Left cardiac atrium (tissue), 4 donors: ENCODE data around the gene ABCG4. TPM values are rescaled to one million over a fixed set of nuclear protein-coding genes. Genes with fewer than 3 reads are reported as not detected.
"Not testable (repeated sequence)": the region's sequence is repeated elsewhere in the genome, so short reads cannot be mapped to it uniquely, and the experiment has no call there.

Experiments used
- ATAC-seq, 2 donors: fragments of 200-7000 bp; cut with Tn5 transposase; one replicate each; pipeline ENCODE4 v1.9.1; 2020; ENCODE audit warnings: mild to moderate bottlenecking in 2 of 2, moderate library complexity in 2 of 2
- DNase-seq: peaks from one replicate; pipeline ENCODE4 v3.0.0-alpha.2; 2020
- intact Hi-C, 2 donors: fragments of 100-400 bp; cut with DNase I; formaldehyde crosslinking; loops; one replicate each; pipeline versions ENCODE4 v1.14.1 to v1.15.1; 2022 to 2023
- total RNA-seq, 2 donors: library from RNA; stranded (reverse); fragmentation: NEBNext Ultra II Directional; extraction: Animal tissue kit (Norgen Biotek cat#: 25700); gene quantifications; one replicate each; pipeline ENCODE4 v1.2.1, GENCODE V29; 2021
- donor health status: DM: no; HTN: yes; CAD: no.
- donor health status: DM: no; HTN: yes; CAD: no; lungs with severe emphysema.
- donor health status: DM: yes; HTN: yes; CAD: no.
- donor health status: Dilated cardiomyopathy.

ABCG4 gene
- total RNA-seq, 2 donors from 2014 or later: 0.68 to 1.8 TPM

DNA sequence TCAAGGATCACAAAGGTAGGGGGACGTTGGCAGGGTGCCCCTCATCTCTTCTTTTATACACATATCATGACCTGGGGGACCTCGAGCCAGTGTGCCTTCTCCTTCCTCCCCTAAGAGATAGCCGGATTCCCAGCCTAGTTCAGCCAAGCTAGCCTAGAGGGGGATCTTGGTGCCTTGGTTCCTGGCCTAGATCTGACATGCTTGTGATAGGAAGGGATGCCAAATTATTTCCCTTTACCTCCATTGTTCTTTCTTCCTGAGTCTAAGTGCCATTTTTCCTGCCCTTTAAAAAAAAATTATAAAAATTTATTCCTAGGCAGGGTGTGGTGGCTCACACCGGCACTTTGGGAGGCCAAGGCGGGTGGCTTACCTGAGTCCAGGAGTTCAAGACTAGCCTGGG lies 34.5 kb upstream of the ABCG4 start:
- ATAC-seq: no peak
- no peak for DNase-seq
- intact Hi-C loops: no loop called here

GRCh38 chr11:119115484-119116234 lies 33.2 kb upstream of the ABCG4 start:
- ATAC-seq: peak; percentile 48 to 61
- DNase-seq: peak; percentile 67
- intact Hi-C loops: no loop called here

GRCh38 chr11:119116235-119116594 lies 32.6 kb upstream of the ABCG4 start:
- intact Hi-C loops: no loop called here
- ATAC-seq: no peak
- no peak for DNase-seq

DNA sequence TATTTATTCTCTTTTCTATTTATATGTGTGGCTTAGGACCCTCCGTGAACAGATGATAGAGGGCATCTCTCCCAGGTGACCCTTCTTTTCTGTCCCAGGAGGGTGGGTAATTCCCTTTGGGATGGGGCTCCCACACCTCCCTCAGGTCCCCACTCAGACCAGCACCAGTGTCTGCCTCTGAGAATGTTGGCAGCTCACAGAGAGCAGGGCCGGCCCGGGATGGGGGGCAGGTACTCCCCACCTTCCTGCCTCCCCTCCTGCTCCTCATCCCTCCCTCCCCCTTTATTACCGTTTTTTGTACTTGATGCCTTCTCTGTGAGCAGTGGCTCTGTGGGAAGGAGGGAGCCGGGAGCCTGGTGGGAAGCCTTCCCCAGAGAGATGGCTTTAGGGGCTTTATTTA lies 32.3 kb upstream of the ABCG4 start:
- intact Hi-C loops: no loop called here
- no peak for ATAC-seq
- DNase-seq: no peak

GRCh38 chr11:119117004-119117706 lies 31.7 kb upstream of the ABCG4 start:
- DNase-seq (no peak), ATAC-seq (no peak)
- intact Hi-C loops: no loop called here

- ATAC-seq (no peak), DNase-seq (no peak)
- intact Hi-C loops: no loop called here
Measured at GRCh38 chr11:119118227-119118626, 30.6 kb upstream of the ABCG4 start.

DNA sequence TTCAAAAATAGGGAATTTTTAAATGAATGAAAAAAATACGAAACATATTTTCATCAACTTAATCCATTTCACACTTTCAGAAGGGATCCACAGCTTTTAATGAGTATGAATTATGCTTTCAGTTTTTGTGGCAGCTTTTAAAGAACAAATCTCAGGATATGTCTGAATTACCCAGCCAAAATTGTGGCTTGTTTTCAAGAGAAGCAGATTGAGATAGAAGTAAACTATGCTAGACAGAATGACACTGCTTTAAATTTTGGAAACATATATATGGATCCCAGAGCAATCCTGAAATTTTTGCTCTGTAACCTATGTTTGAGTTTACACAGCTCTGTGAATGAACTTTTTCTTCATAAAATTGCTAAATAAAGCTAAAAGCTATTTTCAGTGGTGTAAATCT lies 29.9 kb upstream of the ABCG4 start:
- ATAC-seq (no peak), DNase-seq (no peak)
- intact Hi-C loops: no loop called here

- no peak for DNase-seq
- ATAC-seq: no peak
- intact Hi-C loops: no loop called here
Measured at GRCh38 chr11:119120639-119121007, 28.2 kb upstream of the ABCG4 start.

GRCh38 chr11:119121008-119121810 lies 27.6 kb upstream of the ABCG4 start, which contains the start of gene HINFP:
Gene HINFP, plus strand, starts transcription at chr11:119121580. Its CDS starts 5,365 bp downstream, at chr11:119126945.
- DNase-seq (peak; percentile 100), ATAC-seq (peak; percentile 100)
- intact Hi-C loops: no loop called here

- ATAC-seq (no peak), DNase-seq (no peak)
- intact Hi-C loops: no loop called here
Measured at GRCh38 chr11:119121811-119122124, 27.1 kb upstream of the ABCG4 start.

GRCh38 chr11:119125821-119126220 lies 23.0 kb upstream of the ABCG4 start:
- intact Hi-C loops: no loop called here
- DNase-seq (no peak), ATAC-seq (no peak)

DNA sequence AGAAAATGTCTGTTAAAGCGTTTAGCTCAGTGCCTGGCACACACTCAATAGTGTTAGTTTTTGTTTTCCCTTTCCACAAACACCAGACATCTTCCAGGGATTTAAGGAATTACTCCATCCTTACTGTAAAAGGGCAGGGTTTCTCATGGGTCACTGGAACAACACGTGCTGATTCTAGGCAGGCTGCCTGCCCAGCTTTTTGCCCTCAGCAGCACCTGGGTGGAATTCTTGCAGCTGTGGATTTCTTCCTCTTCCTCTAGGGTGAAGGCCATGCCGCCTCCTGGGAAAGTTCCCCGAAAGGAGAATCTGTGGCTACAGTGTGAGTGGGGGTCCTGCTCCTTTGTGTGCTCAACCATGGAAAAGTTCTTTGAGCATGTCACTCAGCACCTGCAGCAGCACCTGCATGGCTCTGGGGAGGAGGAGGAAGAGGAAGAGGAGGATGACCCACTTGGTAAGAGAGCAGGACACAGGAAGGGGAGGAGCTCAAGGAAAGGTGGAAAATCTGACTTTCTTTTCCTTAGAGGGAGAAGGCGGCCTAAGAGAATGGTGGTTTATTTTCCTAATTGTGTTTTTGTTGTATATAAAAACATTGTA lies 22.1 kb upstream of the ABCG4 start:
- ATAC-seq: peak in 1 of 2 donors; percentile 11
- intact Hi-C loops: no loop called here

DNA sequence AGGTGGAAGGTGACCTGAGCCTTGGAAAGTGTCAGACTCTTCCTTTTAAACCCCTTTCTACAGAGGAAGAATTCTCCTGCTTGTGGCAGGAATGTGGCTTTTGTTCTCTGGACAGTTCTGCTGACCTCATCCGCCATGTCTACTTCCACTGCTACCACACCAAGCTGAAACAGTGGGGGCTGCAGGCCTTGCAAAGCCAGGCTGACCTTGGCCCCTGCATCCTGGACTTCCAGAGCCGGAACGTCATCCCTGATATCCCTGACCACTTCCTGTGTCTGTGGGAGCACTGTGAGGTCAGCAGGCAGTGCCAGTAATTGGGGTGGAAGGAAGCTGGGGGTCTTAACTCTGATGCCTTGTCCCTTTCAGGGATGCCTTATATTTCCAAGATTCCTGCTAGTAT lies 18.2 kb upstream of the ABCG4 start:
- no peak for ATAC-seq
- DNase-seq: no peak
- intact Hi-C loops: no loop called here

More for the DNA sequence above, 22.1 kb upstream of the ABCG4 start:
- no peak for DNase-seq

DNA sequence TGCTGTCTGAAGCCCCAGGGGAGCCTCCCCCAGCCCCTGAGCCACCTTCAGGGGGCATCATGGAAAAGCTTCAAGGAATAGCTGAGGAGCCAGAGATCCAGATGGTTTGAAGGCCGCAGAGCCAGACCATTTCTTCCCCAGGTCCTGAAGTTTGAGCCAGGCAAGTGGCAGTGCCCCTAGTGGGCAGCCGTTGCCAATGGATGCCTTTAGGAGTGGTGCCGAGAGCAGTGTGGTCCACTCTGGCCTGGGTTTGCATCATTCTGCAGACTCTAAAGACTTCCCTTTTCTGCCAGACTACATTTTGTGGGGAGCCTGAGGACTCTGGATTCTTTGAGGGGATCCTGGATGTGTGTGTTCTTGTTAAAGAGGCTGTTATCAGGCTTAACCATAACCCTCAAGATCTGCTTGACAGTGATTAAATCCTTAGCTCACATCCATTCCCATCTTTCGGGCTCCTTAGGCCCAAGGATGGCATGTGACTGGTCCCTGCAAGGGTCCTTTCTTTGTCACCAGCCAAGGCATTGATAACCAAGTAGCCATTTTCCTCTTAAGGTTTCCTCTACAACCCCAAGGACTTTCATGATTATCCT lies 14.4 kb upstream of the ABCG4 start:
- no peak for DNase-seq
- peak in 1 of 2 donors; percentile 46 for ATAC-seq
- intact Hi-C loops: no loop called here

GRCh38 chr11:119139276-119139675 lies 9.6 kb upstream of the ABCG4 start:
- intact Hi-C loops, ATAC-seq, DNase-seq: not testable (repeated sequence)

- intact Hi-C loops: loop anchor here (2.0 to 5.0 kb wide), 2 partner anchors 52 kb away; no protein-coding TSS in a partner anchor
- peak; percentile 75 to 85 for ATAC-seq
Measured at GRCh38 chr11:119144825-119145486, 3.9 kb upstream of the ABCG4 start.

GRCh38 chr11:119145551-119145950 lies 3.3 kb upstream of the ABCG4 start:
- intact Hi-C loops: loop anchor here in 1 of 2 donors (2.0 kb wide), 1 partner anchor 51 kb away; no protein-coding TSS in a partner anchor
- ATAC-seq (no peak), DNase-seq (no peak)

More at GRCh38 chr11:119144825-119145486, 3.9 kb upstream of the ABCG4 start:
- DNase-seq: peak; percentile 68

DNA sequence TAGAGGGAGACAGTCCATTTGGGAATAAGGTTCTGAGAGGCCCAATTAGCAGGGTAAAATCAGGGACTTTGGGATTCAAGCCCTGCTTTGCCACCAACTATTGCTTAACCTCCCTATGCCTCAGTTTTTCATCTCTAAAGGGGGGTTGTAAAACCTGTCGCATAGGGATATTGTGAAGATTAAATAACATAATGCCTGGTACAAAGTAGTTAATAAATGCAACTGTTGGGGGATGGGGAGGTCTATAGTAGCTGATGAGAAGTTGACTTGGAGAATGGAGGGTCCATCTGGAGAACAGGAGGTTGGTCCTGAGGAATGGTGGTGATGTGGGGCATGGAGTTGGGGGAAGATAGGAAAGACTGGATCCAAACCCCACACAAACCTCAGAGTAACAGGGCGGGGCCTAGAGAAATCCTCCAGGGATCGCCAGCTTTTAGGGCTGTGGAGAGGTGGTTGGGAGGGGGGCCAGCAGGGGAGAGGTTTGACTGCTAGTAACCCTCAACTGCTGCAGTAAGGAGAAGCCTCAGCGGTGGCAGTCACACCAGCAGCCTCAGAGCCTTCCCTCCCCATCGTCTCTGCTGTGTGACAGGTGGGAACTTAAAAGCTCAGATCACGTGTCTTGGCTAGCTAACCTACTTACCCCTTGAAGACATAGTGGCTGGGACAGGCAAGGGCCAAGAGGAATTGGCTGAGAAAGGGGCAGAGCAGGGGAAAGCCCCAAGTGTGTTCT lies 1.1 kb upstream of the ABCG4 start:
- intact Hi-C loops: no loop called here
- no peak for DNase-seq
- no peak for ATAC-seq
